Cardiac muscle cell (in vitro differentiated cells and primary cell): ENCODE data around the gene NT5DC4. TPM values are rescaled to one million over a fixed set of nuclear protein-coding genes. Genes with fewer than 3 reads are reported as not detected.

Source experiments
- DNase-seq, 2 donors: peaks; one replicate each; pipeline versions ENCODE4 v3.0.0 to v3.0.0-alpha.2; 2010 to 2017; ENCODE audit warnings: low read depth in 1 of 2, low spot score in 1 of 2
- H3K27ac ChIP-seq: fragments of 200-600 bp; sonication (generic); 2 replicates; pipeline ENCODE4 v1.5.1; 2016
- H3K27me3 ChIP-seq: fragments of 200-600 bp; sonication (generic); 2 replicates; pipeline ENCODE4 v1.6.0; 2016; ENCODE audit warnings: control low read depth
- H3K36me3 ChIP-seq: fragments of 200-600 bp; sonication (generic); 2 replicates; pipeline ENCODE4 v1.5.1; 2016; ENCODE audit warnings: control low read depth
- H3K4me1 ChIP-seq: fragments of 200-600 bp; sonication (generic); 2 replicates; pipeline ENCODE4 v1.8.1; 2017; ENCODE audit warnings: low read depth, mild to moderate bottlenecking, mixed run types
- H3K4me3 ChIP-seq: fragments of 200-600 bp; sonication (generic); 2 replicates; pipeline ENCODE4 v1.5.1; 2016; ENCODE audit warnings: mild to moderate bottlenecking
- H3K9me3 ChIP-seq: fragments of 200-600 bp; sonication (generic); 2 replicates; pipeline ENCODE4 v1.5.1; 2017; ENCODE audit warnings: low read depth, mild to moderate bottlenecking, control low read depth
- CTCF ChIP-seq: IDR thresholded peaks from 2 replicates; pipeline ENCODE4 v1.5.1; 2012; ENCODE audit warnings: low read depth, mild to moderate bottlenecking, low read length
- polyA plus RNA-seq: library from polyadenylated mRNA; unstranded; fragments of >200 nt; fragmentation: Nextera tagmentation; extraction: Ambion mirVana; gene quantifications from 2 replicates; pipeline ENCODE4 v1.2.1, GENCODE V29; 2016
- total RNA-seq: library from RNA; depleted of rRNA; stranded (reverse); fragments of >200 nt; gene quantifications from 2 replicates; pipeline ENCODE4 v1.2.3, GENCODE V29; 2016

NT5DC4 gene
- total and polyA plus RNA-seq, 2 experiments from 2014 or later: not detected

DNA sequence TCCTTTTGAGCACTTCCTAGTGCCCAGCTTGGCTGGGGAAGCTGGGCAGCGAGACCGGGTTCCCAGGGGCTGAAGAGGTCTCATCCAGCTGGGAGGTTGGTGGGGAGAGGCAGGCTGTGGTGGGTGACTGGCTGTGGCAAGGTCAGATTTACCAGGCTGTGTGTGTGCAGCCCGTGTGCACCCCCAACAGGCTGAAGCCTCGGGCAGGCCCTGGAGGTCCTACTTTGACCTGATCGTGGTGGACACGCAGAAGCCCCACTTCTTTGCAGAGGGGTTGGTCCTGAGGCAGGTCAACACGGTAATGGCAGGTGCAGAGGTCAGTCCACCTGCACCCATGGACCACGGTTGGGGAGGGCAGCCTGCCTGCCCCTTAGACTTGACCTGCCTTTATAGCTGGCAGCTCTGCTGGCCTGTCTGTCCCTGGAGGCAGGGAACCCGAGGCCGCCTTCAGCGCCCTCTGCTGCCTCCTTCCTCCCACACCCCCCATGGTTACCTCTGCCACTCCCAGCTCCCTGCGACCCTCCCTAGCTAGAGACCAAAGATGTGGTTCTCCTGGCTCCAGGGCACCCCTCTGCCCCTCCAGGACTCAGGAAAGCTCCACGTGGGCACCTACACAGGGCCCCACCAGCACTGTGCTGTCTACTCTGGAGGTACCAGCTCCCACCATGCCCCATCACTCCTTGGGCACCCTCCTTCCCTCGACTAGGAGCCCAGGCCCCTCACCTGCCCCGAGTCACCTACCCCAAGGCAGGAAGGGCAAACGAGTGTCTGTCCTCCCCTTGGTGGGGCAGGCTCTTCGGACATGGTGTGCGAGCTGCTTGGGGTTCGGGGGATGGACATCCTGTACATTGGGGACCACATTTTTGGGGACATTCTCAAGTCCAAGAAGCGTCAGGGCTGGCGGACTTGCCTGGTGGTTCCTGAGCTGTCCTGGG is 4.0 kb downstream of the NT5DC4 start:
- Histone ChIP-seq H3K4me1 (no peaks in the 10 kb centered on the region), H3K9me3 (no peaks in the 10 kb centered on the region), H3K27ac (no peak overlapping the region), H3K27me3 (no peaks in the 10 kb centered on the region), H3K4me3 (no peak overlapping the region), H3K36me3 (no peaks in the 10 kb centered on the region)
- DNase-seq: peak; percentile 24 to 25
- peak; percentile 38 for TF ChIP-seq CTCF

DNA sequence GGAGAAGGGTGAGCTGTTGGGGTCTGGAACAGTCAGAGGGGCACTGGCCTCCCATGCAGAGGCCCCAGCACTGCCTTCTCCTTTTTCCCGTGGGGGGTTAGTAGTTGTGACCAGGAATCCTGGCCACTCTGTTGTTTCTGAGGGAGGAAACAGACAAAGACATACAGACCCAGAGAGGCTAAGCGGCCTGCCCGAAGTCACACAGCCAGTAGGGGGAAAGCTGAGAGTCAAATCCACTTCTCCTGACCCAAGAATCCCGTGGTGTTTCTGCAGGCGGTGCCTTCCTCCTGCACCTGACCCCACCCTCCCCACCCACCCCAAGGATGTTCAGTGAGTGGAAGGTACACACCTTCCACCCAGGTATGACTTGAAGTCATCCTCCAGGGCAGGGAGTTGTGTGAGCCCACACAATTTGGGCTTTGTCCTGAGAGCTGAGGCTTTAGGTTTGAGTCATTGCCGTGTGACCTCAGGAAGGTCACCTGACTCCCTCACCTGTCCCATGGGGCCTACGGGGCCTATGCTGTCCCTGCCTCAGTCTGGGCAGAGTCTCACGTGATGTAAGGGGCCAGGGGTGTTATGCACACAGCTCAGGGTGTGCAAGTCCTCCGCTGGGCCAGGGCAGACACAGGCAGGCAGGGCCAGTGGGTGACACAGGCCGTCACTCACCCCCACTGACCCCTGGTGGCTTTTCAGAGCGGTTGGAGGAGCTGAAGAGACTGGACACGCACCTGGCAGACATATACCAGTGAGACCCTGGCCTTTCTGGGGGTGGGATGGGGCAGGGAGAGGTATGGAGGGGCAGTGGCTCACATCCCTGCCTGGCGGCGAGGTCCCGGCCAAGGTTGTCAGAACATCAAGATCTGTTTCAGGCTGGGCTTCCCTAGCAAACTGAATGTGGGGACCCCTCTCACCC is 5.0 kb downstream of the NT5DC4 start:
- no peaks in the 10 kb centered on the region for H3K36me3 ChIP-seq
- H3K4me3 ChIP-seq: no peak overlapping the region
- H3K9me3 ChIP-seq: no peaks in the 10 kb centered on the region
- TF ChIP-seq CTCF: no peak
- H3K27me3 ChIP-seq: no peaks in the 10 kb centered on the region
- no peak for DNase-seq
- H3K27ac ChIP-seq: no peak overlapping the region
- no peaks in the 10 kb centered on the region for H3K4me1 ChIP-seq

DNA sequence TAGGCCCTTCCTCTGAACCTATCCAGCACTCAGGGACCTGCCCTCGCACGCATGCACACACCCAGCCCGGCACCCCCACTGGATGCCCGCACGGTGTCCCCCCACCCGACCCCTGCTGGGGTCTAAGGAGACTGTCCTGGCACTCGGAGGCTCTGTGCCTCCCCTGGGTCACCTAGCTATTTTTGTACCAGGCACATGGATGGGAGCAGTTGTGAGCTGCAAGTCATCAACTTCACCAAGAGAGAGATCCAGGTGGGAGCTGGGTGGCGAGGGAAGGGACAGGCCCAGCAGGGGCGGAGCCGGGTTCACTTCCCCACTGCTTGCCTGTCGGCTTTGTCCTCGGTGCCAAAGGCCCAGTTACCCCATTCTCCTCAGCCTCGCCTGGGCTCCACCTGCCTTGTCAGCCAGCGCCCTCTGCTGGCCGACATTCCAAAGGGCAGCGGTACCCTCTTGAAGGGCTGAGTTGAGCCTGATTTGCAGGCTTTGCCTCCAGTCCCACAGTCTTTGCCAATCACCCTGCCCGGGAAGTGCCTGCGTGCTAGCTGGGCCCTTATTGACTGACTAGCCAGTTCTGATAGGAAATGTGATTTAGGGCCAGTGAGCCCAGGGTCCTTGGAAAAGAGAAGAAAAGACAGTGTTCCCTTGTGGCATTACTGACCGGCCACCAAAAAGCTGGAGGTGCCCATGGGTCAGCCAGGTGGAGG is 5.8 kb downstream of the NT5DC4 start:
- Histone ChIP-seq H3K27ac (no peak overlapping the region), H3K4me1 (no peaks in the 10 kb centered on the region)

DNA sequence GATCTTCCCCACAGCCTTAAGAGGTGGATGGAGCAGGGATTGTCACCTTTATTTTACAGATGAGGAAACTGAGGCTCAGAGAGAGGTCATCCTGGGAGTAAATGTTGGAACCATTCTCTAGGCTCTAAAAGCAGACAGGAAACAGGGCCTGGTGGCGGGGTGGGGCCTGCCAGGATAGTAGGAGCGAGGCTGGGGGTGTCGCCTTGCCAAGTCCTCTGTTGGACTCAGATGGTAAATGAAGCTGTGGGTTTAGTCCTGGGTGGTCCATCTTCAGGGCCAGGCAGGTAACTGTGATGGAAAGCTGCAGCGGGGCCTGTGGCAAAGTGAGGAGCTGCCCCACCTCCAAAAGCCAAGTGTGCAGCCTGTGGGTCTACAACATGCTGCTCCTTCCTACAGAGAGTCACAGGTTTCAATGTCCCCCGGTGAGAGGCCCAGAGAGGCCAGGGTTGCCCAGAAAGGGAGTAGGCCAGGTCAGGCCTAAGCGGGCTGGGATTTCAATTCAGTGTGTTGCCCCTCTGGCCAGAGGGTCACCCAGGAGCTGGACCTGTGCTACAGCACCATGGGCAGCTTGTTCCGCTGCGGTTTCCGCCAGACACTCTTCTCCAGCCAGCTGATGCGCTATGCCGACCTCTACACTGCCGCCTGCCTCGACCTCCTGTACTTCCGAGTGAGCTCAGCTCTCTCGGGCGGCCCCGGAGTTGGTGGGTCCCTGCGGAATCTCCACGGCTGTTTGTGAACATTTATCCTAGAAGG is 6.6 kb downstream of the NT5DC4 start:
- DNase-seq: no peak
- no peaks in the 10 kb centered on the region for H3K9me3 ChIP-seq
- H3K27ac ChIP-seq: no peak overlapping the region
- H3K4me1 ChIP-seq: no peaks in the 10 kb centered on the region
- no peak overlapping the region for H3K4me3 ChIP-seq
- no peaks in the 10 kb centered on the region for H3K27me3 ChIP-seq
- TF ChIP-seq CTCF: no peak
- H3K36me3 ChIP-seq: no peaks in the 10 kb centered on the region

More for the DNA sequence above, 5.8 kb downstream of the NT5DC4 start:
- H3K4me3 ChIP-seq: no peak overlapping the region
- peak; percentile 92 to 95 for DNase-seq
- peak; percentile 96 for TF ChIP-seq CTCF
- H3K9me3 ChIP-seq: no peaks in the 10 kb centered on the region
- no peaks in the 10 kb centered on the region for H3K36me3 ChIP-seq
- H3K27me3 ChIP-seq: no peaks in the 10 kb centered on the region

DNA sequence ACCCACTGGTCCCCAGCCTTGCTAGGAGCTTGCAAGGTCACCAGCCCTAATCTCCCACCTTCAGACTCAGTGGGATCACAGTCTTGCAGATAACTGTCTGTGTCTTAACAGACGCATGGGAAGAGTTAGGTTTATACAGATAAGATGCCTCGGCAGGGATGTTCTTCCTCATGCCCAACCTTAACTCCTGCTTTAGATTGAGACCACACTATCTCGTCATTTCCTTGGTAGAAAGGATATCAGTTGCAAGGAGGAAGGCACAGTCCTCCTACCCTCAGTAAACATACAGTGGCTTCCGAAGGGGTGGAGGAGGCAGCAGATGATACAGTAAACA is 7.2 kb downstream of the NT5DC4 start:
- Histone ChIP-seq H3K9me3 (no peaks in the 10 kb centered on the region), H3K4me1 (no peaks in the 10 kb centered on the region), H3K27ac (no peak overlapping the region), H3K36me3 (no peaks in the 10 kb centered on the region), H3K4me3 (no peak overlapping the region), H3K27me3 (no peaks in the 10 kb centered on the region)
- DNase-seq: no peak
- no peak for TF ChIP-seq CTCF
